GM12891 (cell line): ENCODE data around the gene ZDHHC15.

Source experiments
- PAX5 ChIP-seq: IDR thresholded peaks from 2 replicates; pipeline ENCODE4 v1.6.1; 2011; ENCODE audit warnings: low read length, moderate library complexity, mild to moderate bottlenecking; ENCODE audit not compliant: insufficient read depth, severe bottlenecking
- POLR2A ChIP-seq: IDR thresholded peaks from 2 replicates; pipeline ENCODE4 v1.6.1; 2011; ENCODE audit warnings: low read depth, low read length, control low read depth
- POLR2AphosphoS5 ChIP-seq: IDR thresholded peaks from 2 replicates; pipeline ENCODE4 v1.6.1; 2011; ENCODE audit warnings: low read depth, low read length, control low read depth
- TAF1 ChIP-seq: IDR thresholded peaks from 2 replicates; pipeline ENCODE4 v1.6.1; 2011; ENCODE audit warnings: low read depth, low read length, control low read depth

DNA sequence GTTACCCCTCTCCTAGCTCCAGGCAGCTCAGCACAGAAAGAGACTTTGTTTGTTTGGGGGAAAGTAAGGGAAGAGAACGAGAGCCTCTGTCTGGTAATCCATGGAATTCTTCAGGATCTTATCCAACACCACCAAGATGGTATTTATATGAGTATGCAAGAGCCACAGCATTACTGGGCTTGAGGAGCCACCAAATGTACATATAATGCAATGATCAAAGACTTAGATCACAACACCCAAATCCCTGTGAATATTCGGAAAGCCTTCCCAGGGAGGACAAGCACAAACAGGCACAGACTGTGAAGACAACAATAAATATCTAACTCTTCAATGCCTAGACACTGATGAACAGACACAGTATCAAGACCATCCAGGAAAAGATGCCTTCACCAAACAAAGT lies 132.4 kb downstream of the ZDHHC15 start:
- no peak for TF ChIP-seq TAF1
- no peak for TF ChIP-seq POLR2A
- TF ChIP-seq POLR2AphosphoS5 = no peak
- no peak for TF ChIP-seq PAX5
